ENCODE results near the gene PDLIM7.

- no peak for TF ChIP-seq CTCF (IDR thresholded peaks at IDR 0.05)
- no peak for TF ChIP-seq POLR2A (IDR thresholded peaks at IDR 0.05)
Measured at GRCh38 chr5:177486256-177486655, 11.1 kb downstream of the PDLIM7 start.
